ENCODE data around the gene PITPNM3. TPM values are rescaled to one million over a fixed set of nuclear protein-coding genes. Genes with fewer than 3 reads are reported as not detected.
"Not testable (repeated sequence)": the region's sequence is repeated elsewhere in the genome, so short reads cannot be mapped to it uniquely, and the experiment has no call there.

PITPNM3 gene
- total and polyA plus RNA-seq, 2 experiments from 2014 or later, result 1.0 to 1.5 TPM

DNA sequence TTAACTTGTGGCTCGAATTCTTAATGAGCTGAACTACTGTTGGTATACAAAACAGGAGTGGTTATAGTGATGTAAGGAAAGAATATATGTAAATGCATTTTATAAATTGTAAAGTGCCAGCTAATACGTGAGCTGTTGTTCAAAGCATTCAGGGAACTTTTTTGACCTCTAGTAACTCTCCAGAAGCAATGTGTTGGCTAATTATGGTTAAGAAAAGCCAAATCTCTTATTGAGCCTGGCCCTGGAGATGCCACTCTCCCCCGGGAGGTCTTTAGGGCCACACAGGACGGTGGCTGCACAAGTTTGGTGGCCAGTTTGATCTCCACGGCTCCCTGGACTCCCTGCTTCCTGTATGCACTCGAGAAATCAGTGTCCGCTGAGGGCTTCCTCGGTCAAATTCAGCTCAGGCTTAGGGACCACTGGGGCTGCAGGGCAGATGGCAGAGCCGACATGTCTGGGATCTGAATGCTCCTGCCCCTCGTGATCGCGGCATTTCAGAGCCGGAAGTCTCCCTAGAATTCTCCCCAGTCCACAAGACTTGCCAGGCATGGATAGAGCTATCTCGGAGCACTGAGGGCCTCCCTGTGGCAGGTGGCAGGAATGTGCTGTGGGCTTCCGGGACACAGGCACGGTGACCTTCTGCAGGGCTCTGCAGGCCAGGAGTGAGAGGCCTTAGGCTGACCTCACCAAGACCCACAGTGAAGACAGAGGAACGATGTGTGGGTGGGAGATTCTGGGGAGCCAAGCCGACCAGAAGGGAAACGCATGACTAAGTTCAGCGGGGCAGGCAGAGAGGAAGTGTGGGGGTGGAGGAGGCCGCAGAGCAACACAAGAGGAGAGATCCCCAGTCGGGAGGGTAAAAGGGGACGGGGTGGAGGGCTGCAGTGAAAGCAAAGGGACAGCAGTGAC is 18.6 kb upstream of the PITPNM3 start:
- Histone ChIP-seq H2AFZ (no peak overlapping the region), H4K20me1 (replicated peaks; ENCODE audit: insufficient read depth) (no peaks in the 10 kb centered on the region), H3K9me2 (ENCODE audit: insufficient read depth) (no peaks in the 10 kb centered on the region), H3K36me3 (ENCODE audit: insufficient read depth) (no peaks in the 10 kb centered on the region), H3K4me2 (peak overlapping the region; percentile 43; the same call in 1 of the 2 replicates), H3K79me2 (replicated peaks; ENCODE audit: insufficient read depth) (no peaks in the 10 kb centered on the region), H3K4me1 (ENCODE audit: insufficient read depth) (peaks cover 10% of the 10 kb centered on the region; the same call in 1 of the 2 replicates), H3K4me3 (no peak overlapping the region), H3K27me3 (ENCODE audit: insufficient read depth) (no peaks in the 10 kb centered on the region), H3F3A (replicated peaks; ENCODE audit: low read depth) (no peaks in the 10 kb centered on the region), H3K27ac (ENCODE audit: low read depth) (no peak overlapping the region)
- TF ChIP-seq POLR2AphosphoS5 (IDR thresholded peaks at IDR 0.05; ENCODE audit: low read depth), result no peak
- TF ChIP-seq, protein P1, sequence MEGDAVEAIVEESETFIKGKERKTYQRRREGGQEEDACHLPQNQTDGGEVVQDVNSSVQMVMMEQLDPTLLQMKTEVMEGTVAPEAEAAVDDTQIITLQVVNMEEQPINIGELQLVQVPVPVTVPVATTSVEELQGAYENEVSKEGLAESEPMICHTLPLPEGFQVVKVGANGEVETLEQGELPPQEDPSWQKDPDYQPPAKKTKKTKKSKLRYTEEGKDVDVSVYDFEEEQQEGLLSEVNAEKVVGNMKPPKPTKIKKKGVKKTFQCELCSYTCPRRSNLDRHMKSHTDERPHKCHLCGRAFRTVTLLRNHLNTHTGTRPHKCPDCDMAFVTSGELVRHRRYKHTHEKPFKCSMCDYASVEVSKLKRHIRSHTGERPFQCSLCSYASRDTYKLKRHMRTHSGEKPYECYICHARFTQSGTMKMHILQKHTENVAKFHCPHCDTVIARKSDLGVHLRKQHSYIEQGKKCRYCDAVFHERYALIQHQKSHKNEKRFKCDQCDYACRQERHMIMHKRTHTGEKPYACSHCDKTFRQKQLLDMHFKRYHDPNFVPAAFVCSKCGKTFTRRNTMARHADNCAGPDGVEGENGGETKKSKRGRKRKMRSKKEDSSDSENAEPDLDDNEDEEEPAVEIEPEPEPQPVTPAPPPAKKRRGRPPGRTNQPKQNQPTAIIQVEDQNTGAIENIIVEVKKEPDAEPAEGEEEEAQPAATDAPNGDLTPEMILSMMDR (conservative IDR thresholded peaks at IDR 0.05; ENCODE audit: low read depth in 2 of 2), result peak in 1 of 2 experiments; percentile 19; a peak in 1 of 4 replicates
- Mint-ChIP-seq H3K27me3 (ENCODE audit: insufficient read depth, low read depth, poor library complexity) (peaks cover 5% of the 10 kb centered on the region), H3K4me1 (peaks cover 29% of the 10 kb centered on the region), H3K27ac (peak overlapping the region; percentile 90), H3K36me3 (ENCODE audit: low read depth) (peaks cover 25% of the 10 kb centered on the region), H3K4me3 (no peak overlapping the region), H3K9me3 (no peaks in the 10 kb centered on the region; the same call in 2 of the 3 replicates)
- DNase-seq (ENCODE audit: low spot score) (no peak), ATAC-seq (peak; percentile 66)

DNA sequence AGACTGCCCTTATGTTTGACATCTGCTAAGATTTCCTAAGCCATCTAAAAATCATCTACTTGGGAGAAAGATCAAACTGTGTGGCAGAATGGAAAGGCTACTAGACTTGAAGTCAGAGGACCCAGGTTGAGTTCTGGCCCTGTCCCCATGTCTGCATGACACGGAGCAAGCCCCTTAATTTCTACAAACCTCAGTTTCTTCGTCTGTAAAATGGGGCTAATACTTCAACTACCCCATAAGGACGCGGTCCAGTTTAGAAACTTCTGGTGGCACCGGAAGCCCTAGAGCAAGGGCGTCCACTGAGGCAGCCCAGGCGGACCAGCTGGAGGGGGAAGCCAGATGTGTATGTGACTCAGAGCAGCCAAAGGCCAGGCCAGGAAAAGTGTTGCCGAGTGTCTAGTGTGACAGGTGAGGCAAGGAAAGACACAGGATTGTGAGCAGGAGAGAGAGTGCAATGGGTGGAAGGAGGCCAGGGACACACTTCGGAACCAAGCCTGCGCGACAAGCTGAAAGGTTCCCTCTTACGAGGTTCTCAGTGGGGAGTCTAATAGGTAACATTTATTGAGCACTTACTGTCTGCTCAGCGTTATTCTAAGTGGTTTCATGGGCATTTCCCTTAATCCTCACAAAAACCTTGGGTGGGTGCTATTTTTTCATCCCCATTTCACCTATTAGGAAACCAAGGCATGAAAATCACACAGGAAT is 17.8 kb upstream of the PITPNM3 start:
- H3K36me3 Mint-ChIP-seq (ENCODE audit: low read depth), result peaks cover 19% of the 10 kb centered on the region
- TF ChIP-seq ZNF331 (CRISPR knock-in tag; IDR thresholded peaks at IDR 0.05; ENCODE audit: low read depth), result no peak
- TF ChIP-seq ZNF114 (CRISPR knock-in tag; IDR thresholded peaks at IDR 0.05), result no peak
- no peak for TF ChIP-seq STAT1 (IDR thresholded peaks at IDR 0.05; ENCODE audit: unreplicated experiment)
- TF ChIP-seq, protein P2, sequence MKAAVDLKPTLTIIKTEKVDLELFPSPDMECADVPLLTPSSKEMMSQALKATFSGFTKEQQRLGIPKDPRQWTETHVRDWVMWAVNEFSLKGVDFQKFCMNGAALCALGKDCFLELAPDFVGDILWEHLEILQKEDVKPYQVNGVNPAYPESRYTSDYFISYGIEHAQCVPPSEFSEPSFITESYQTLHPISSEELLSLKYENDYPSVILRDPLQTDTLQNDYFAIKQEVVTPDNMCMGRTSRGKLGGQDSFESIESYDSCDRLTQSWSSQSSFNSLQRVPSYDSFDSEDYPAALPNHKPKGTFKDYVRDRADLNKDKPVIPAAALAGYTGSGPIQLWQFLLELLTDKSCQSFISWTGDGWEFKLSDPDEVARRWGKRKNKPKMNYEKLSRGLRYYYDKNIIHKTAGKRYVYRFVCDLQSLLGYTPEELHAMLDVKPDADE (IDR thresholded peaks at IDR 0.05), result no peak
- ATAC-seq (no peak), DNase-seq (ENCODE audit: low spot score) (no peak)
- Histone ChIP-seq H2AFZ (no peak overlapping the region), H3K27ac (ENCODE audit: low read depth) (no peak overlapping the region), H3K4me1 (ENCODE audit: insufficient read depth) (0 out of 2 replicates have a peak, but pooled peaks cover 3% of the 10 kb centered on the region), H3K9me2 (ENCODE audit: insufficient read depth) (no peaks in the 10 kb centered on the region), H3F3A (replicated peaks; ENCODE audit: low read depth) (no peaks in the 10 kb centered on the region), H4K20me1 (replicated peaks; ENCODE audit: insufficient read depth) (no peaks in the 10 kb centered on the region), H3K36me3 (ENCODE audit: insufficient read depth) (no peaks in the 10 kb centered on the region), H3K27me3 (ENCODE audit: insufficient read depth) (no peaks in the 10 kb centered on the region), H3K4me2 (no peak overlapping the region), H3K4me3 (no peak overlapping the region), H3K79me2 (replicated peaks; ENCODE audit: insufficient read depth) (no peaks in the 10 kb centered on the region)
- peaks cover 5% of the 10 kb centered on the region for H3K27me3 Mint-ChIP-seq (ENCODE audit: insufficient read depth, low read depth, poor library complexity)
- H3K9me3 Mint-ChIP-seq, result no peaks in the 10 kb centered on the region; the same call in 2 of the 3 replicates
- H3K4me1 Mint-ChIP-seq, result peaks cover 23% of the 10 kb centered on the region
- no peak overlapping the region for H3K4me3 Mint-ChIP-seq
- H3K27ac Mint-ChIP-seq, result no peak overlapping the region

DNA sequence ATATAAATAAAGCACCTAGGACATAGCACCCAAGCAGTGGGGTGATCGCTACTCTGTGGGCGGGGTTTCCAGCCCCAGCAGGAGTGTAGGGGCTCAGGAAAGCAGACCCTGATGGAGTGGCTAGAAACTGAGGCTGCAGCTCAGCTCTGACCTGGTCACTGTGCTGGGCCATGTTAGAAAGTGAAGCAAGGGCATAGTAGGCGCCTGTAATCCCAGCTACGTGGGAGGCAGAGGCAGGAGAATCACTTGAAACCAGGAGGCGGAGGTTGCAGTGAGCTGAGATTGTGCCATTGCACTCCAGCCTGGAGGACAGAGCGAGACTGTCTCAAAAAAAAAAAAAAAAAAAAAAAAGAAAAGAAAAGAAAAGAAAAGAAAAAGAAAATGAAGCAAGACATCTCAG is 17.1 kb upstream of the PITPNM3 start:
- H3K4me3 Mint-ChIP-seq, ATAC-seq, H3K27ac Mint-ChIP-seq: not testable (repeated sequence)

More for the DNA sequence above, 17.1 kb upstream of the PITPNM3 start:
- H3K4me1 Mint-ChIP-seq, result peaks cover 20% of the 10 kb centered on the region
- not testable (repeated sequence) for DNase-seq (ENCODE audit: low spot score); H4K20me1 ChIP-seq (replicated peaks; ENCODE audit: insufficient read depth); H3K4me1 ChIP-seq (ENCODE audit: insufficient read depth); H3K79me2 ChIP-seq (replicated peaks; ENCODE audit: insufficient read depth); H3K9me2 ChIP-seq (ENCODE audit: insufficient read depth); H3K9me3 Mint-ChIP-seq; H3K27ac ChIP-seq (ENCODE audit: low read depth); H3K36me3 ChIP-seq (ENCODE audit: insufficient read depth); H3K27me3 Mint-ChIP-seq (ENCODE audit: insufficient read depth, low read depth, poor library complexity); H3F3A ChIP-seq (replicated peaks; ENCODE audit: low read depth); H3K27me3 ChIP-seq (ENCODE audit: insufficient read depth); H2AFZ ChIP-seq; H3K4me2 ChIP-seq; H3K4me3 ChIP-seq
- H3K36me3 Mint-ChIP-seq (ENCODE audit: low read depth), result peaks cover 14% of the 10 kb centered on the region
